ENCODE data around the gene IL3RA.

- TF ChIP-seq REST (IDR thresholded peaks at IDR 0.05; ENCODE audit: insufficient read depth in 1 of 2, low read depth in 2 of 2, low read length in 2 of 2) (no peak), TAF1 (IDR thresholded peaks at IDR 0.05; ENCODE audit: borderline replicate concordance, insufficient read depth, low read length) (no peak), SIN3A (IDR thresholded peaks at IDR 0.05; ENCODE audit: borderline replicate concordance, insufficient read depth, low read length) (no peak), POLR2AphosphoS5 (IDR thresholded peaks at IDR 0.05; ENCODE audit: low read depth, low read length) (no peak), FOXP2 (optimal IDR thresholded peaks at IDR 0.05; ENCODE audit: borderline replicate concordance, extremely low read depth, extremely low read length, insufficient read depth) (no peak)
These were observed 36.1 kb upstream of the IL3RA start for GRCh38 chrX:1300449-1300848.

Data from PFSK-1 (cell line).